Parathyroid adenoma (tissue), 2 donors: ENCODE measurements around the gene MATR3.
"Not testable (repeated sequence)": the region's sequence is repeated elsewhere in the genome, so short reads cannot be mapped to it uniquely, and the experiment has no call there.

ENCODE experiments used
- H2AFZ ChIP-seq: fragments of 300-600 bp; sonication (generic); one replicate; pipeline ENCODE4 v1.7.0; 2017; ENCODE audit warnings: antibody characterized with exemption, mild to moderate bottlenecking
- H3K27ac ChIP-seq: fragments of 300-600 bp; sonication (generic); one replicate; pipeline ENCODE4 v1.7.0; 2017
- H3K27me3 ChIP-seq: fragments of 300-600 bp; sonication (generic); one replicate; pipeline ENCODE4 v1.7.0; 2017; ENCODE audit warnings: low read length; ENCODE audit not compliant: control insufficient read depth, insufficient read depth
- H3K36me3 ChIP-seq: fragments of 300-600 bp; sonication (generic); one replicate; pipeline ENCODE4 v1.7.0; 2017; ENCODE audit warnings: low read length; ENCODE audit not compliant: control insufficient read depth, insufficient read depth
- H3K4me1 ChIP-seq: fragments of 300-600 bp; sonication (generic); one replicate; pipeline ENCODE4 v1.7.0; 2017; ENCODE audit warnings: control low read depth
- H3K4me2 ChIP-seq: fragments of 300-600 bp; sonication (generic); one replicate; pipeline ENCODE4 v1.7.0; 2017; ENCODE audit warnings: low read length
- H3K4me3 ChIP-seq: fragments of 300-600 bp; sonication (generic); one replicate; pipeline ENCODE4 v1.7.0; 2017; ENCODE audit warnings: low read depth, low read length
- H3K79me2 ChIP-seq: fragments of 300-600 bp; sonication (generic); one replicate; pipeline ENCODE4 v1.7.0; 2017; ENCODE audit warnings: control low read depth
- H3K9ac ChIP-seq: fragments of 300-600 bp; sonication (generic); one replicate; pipeline ENCODE4 v1.7.0; 2017; ENCODE audit warnings: mild to moderate bottlenecking
- H3K9me3 ChIP-seq: fragments of 300-600 bp; sonication (generic); one replicate; pipeline ENCODE4 v1.7.0; 2017; ENCODE audit warnings: low read length; ENCODE audit not compliant: control insufficient read depth
- CTCF ChIP-seq: fragments of 300-600 bp; sonication (generic); IDR thresholded peaks from one replicate; pipeline ENCODE4 v1.7.0; 2017; ENCODE audit warnings: antibody characterized with exemption, mild to moderate bottlenecking
- donor health status: primary hyperparathyroidism.

MATR3 gene

GRCh38 chr5:139308797-139309196 is 15.3 kb downstream of the MATR3 start:
- Histone ChIP-seq H3K4me1 (peaks cover 47% of the 10 kb centered on the region), H3K4me3 (no peak overlapping the region), H3K36me3 (no peaks in the 10 kb centered on the region), H2AFZ (no peak overlapping the region), H3K9ac (no peak overlapping the region), H3K27ac (no peak overlapping the region), H3K27me3 (no peaks in the 10 kb centered on the region), H3K79me2 (peaks cover 58% of the 10 kb centered on the region), H3K4me2 (no peak overlapping the region), H3K9me3 (no peaks in the 10 kb centered on the region)
- TF ChIP-seq CTCF = no peak

- not testable (repeated sequence) for H3K9me3 ChIP-seq, H3K36me3 ChIP-seq, H3K4me2 ChIP-seq, H2AFZ ChIP-seq, H3K27me3 ChIP-seq, H3K27ac ChIP-seq, H3K9ac ChIP-seq, H3K4me3 ChIP-seq
- Histone ChIP-seq H3K79me2 (peaks cover 49% of the 10 kb centered on the region), H3K4me1 (peaks cover 34% of the 10 kb centered on the region)
Measured at GRCh38 chr5:139310715-139311186, 17.2 kb downstream of the MATR3 start.

GRCh38 chr5:139312075-139312474 is 18.5 kb downstream of the MATR3 start:
- Histone ChIP-seq H3K27ac (no peak overlapping the region), H2AFZ (no peak overlapping the region), H3K9ac (no peak overlapping the region), H3K9me3 (no peaks in the 10 kb centered on the region), H3K4me3 (no peak overlapping the region), H3K79me2 (peaks cover 55% of the 10 kb centered on the region), H3K4me1 (peaks cover 22% of the 10 kb centered on the region), H3K36me3 (no peaks in the 10 kb centered on the region), H3K27me3 (no peaks in the 10 kb centered on the region), H3K4me2 (no peak overlapping the region)
- no peak for TF ChIP-seq CTCF

- Histone ChIP-seq H3K4me2 (no peak overlapping the region), H3K36me3 (no peaks in the 10 kb centered on the region), H3K9ac (no peak overlapping the region), H3K4me3 (no peak overlapping the region), H3K27me3 (no peaks in the 10 kb centered on the region), H2AFZ (no peak overlapping the region), H3K27ac (no peak overlapping the region), H3K9me3 (no peaks in the 10 kb centered on the region), H3K4me1 (peaks cover 8% of the 10 kb centered on the region), H3K79me2 (peaks cover 58% of the 10 kb centered on the region)
- TF ChIP-seq CTCF = no peak
Measured at GRCh38 chr5:139314276-139314675, 20.7 kb downstream of the MATR3 start.

GRCh38 chr5:139315056-139315615 is 21.6 kb downstream of the MATR3 start:
- Histone ChIP-seq H3K27ac (no peak overlapping the region), H3K4me3 (no peak overlapping the region), H3K36me3 (no peaks in the 10 kb centered on the region), H3K4me1 (peaks cover 4% of the 10 kb centered on the region), H3K27me3 (no peaks in the 10 kb centered on the region), H2AFZ (no peak overlapping the region), H3K4me2 (no peak overlapping the region), H3K9me3 (no peaks in the 10 kb centered on the region), H3K79me2 (peaks cover 55% of the 10 kb centered on the region), H3K9ac (no peak overlapping the region)
- no peak for TF ChIP-seq CTCF
